HG03354 (cell line): ENCODE data around the gene RGS3.

ENCODE experiments used
- ATAC-seq: cut with Tn5 transposase; IDR thresholded peaks from one replicate; pipeline ENCODE4 v1.9.1; 2021; ENCODE audit warnings: mild to moderate bottlenecking; ENCODE audit not compliant: unreplicated experiment, poor library complexity, severe bottlenecking

Gene RGS3

GRCh38 chr9:113525831-113526230 lies 62.3 kb downstream of the RGS3 start:
- no peak for ATAC-seq

GRCh38 chr9:113526231-113526746 lies 62.8 kb downstream of the RGS3 start:
- ATAC-seq: no peak

- ATAC-seq: no peak
Observed at GRCh38 chr9:113526841-113527240, 63.3 kb downstream of the RGS3 start.

GRCh38 chr9:113528088-113528487 lies 64.6 kb downstream of the RGS3 start:
- no peak for ATAC-seq

- ATAC-seq: no peak
Observed at GRCh38 chr9:113528811-113529210, 65.3 kb downstream of the RGS3 start.

- no peak for ATAC-seq
Observed at GRCh38 chr9:113529336-113530009, 65.9 kb downstream of the RGS3 start.

GRCh38 chr9:113530022-113530635 lies 66.6 kb downstream of the RGS3 start:
- ATAC-seq: no peak

GRCh38 chr9:113530942-113531341 lies 67.4 kb downstream of the RGS3 start:
- no peak for ATAC-seq

GRCh38 chr9:113531919-113532808 lies 68.6 kb downstream of the RGS3 start:
- ATAC-seq: no peak

GRCh38 chr9:113532809-113533190 lies 69.3 kb downstream of the RGS3 start:
- no peak for ATAC-seq

- no peak for ATAC-seq
Observed at GRCh38 chr9:113533335-113534225, 70.1 kb downstream of the RGS3 start.

GRCh38 chr9:113535756-113536155 lies 72.2 kb downstream of the RGS3 start:
- ATAC-seq: no peak

- no peak for ATAC-seq
Observed at GRCh38 chr9:113536166-113536482, 72.6 kb downstream of the RGS3 start.

- ATAC-seq: no peak
Observed at GRCh38 chr9:113536483-113537228, 73.1 kb downstream of the RGS3 start.

- ATAC-seq: no peak
Observed at GRCh38 chr9:113537229-113537810, 73.8 kb downstream of the RGS3 start.

GRCh38 chr9:113538131-113538530 lies 74.6 kb downstream of the RGS3 start:
- no peak for ATAC-seq

- ATAC-seq: no peak
Observed at GRCh38 chr9:113538701-113539430, 75.3 kb downstream of the RGS3 start.

- ATAC-seq: no peak
Observed at GRCh38 chr9:113540466-113540865, 76.9 kb downstream of the RGS3 start.
